Gastrocnemius medialis (tissue), 4 donors: ENCODE measurements around the gene MAPRE2. TPM values are rescaled to one million over a fixed set of nuclear protein-coding genes. Genes with fewer than 3 reads are reported as not detected.

Source experiments
- ATAC-seq, 2 donors: fragments of 150-250 bp; one replicate each; pipeline ENCODE4 v1.9.1; 2016
- DNase-seq, 2 donors: peaks; one replicate each; pipeline ENCODE4 v3.0.0-alpha.2; 2019
- H3K27ac ChIP-seq, 4 donors: fragments of 200-600 bp; sonication (generic); 1 replicate in 1 of 4; 2 replicates in 3 of 4; pipeline ENCODE4 v1.5.1; 2016 to 2018; ENCODE audit warnings: mild to moderate bottlenecking in 2 of 4, moderate library complexity in 1 of 4
- H3K27me3 ChIP-seq, 3 donors: fragments of 200-600 bp; sonication (generic) in 2 of 3; 1 replicate in 1 of 3; 2 replicates in 2 of 3; pipeline versions ENCODE4 v1.5.1 to v1.6.0; 2016 to 2019; ENCODE audit warnings: mild to moderate bottlenecking in 1 of 3, moderate library complexity in 1 of 3
- H3K36me3 ChIP-seq, 2 donors: fragments of 200-600 bp; sonication (generic) in 1 of 2; one replicate each; pipeline ENCODE4 v1.5.1; 2017 to 2018
- H3K4me1 ChIP-seq, 2 donors: fragments of 200-600 bp; sonication (generic) in 1 of 2; one replicate each; pipeline ENCODE4 v1.5.1; 2016 to 2017; ENCODE audit warnings: mild to moderate bottlenecking in 2 of 2
- H3K4me3 ChIP-seq, 4 donors: fragments of 200-600 bp; sonication (generic) in 3 of 4; 1 replicate in 1 of 4; 2 replicates in 3 of 4; pipeline ENCODE4 v1.5.1; 2016 to 2019; ENCODE audit warnings: mild to moderate bottlenecking in 2 of 4
- H3K9me3 ChIP-seq, 3 donors: fragments of 200-600 bp; sonication (generic) in 2 of 3; 1 replicate in 1 of 3; 2 replicates in 2 of 3; pipeline ENCODE4 v1.5.1; 2016 to 2019
- CTCF ChIP-seq, 5 experiments: fragments of 450-650 bp in 3 of 5; fragments of 200-600 bp in 2 of 5; sonication (generic) in 2 of 5; IDR thresholded peaks in 4 of 5; conservative IDR thresholded peaks in 1 of 5; 1 replicate in 4 of 5; 2 replicates in 1 of 5; pipeline ENCODE4 v1.5.1; 2016 to 2019; ENCODE audit warnings: antibody characterized with exemption in 5 of 5, mild to moderate bottlenecking in 3 of 5, moderate library complexity in 3 of 5
- POLR2A ChIP-seq, 2 donors: fragments of 450-650 bp; IDR thresholded peaks; one replicate each; pipeline ENCODE4 v1.6.1; 2017; ENCODE audit warnings: antibody characterized with exemption in 2 of 2, mild to moderate bottlenecking in 2 of 2, moderate library complexity in 2 of 2
- in situ Hi-C, 4 donors: fragments of 200-750 bp; cut with MboI; loops; one replicate each; pipeline versions ENCODE4 v1.15.0 to v1.8.0; 2017; ENCODE audit warnings: low sequenced_read_pairs in 4 of 4
- intact Hi-C: fragments of 100-400 bp; cut with DNase I; formaldehyde crosslinking; loops from one replicate; pipeline ENCODE4 v1.15.1; 2023; ENCODE audit warnings: low total_unique reads
- total RNA-seq, 4 donors: library from RNA; depleted of rRNA; stranded (reverse); fragments of >200 nt; gene quantifications; one replicate each; pipeline versions ENCODE4 v1.1.0 to v1.2.3, GENCODE V29; 2016

MAPRE2 gene
- total RNA-seq, 4 donors from 2014 or later = 21.3 to 46.2 (median 34.4) TPM

- DNase-seq (no peak), ATAC-seq (peak; percentile 40 to 69)
- Histone ChIP-seq H3K9me3 (no peaks in the 10 kb centered on the region), H3K27me3 (no peaks in the 10 kb centered on the region), H3K4me3 (peak overlapping the region in 1 of 4 donors; percentile 2), H3K4me1 (peaks cover 69 to 73% of the 10 kb centered on the region in 2 donors), H3K36me3 (no peaks in the 10 kb centered on the region), H3K27ac (peak overlapping the region; percentile 63 to 90 (median 86))
- in situ Hi-C loops (no loop called here), intact Hi-C loops (no loop called here)
- TF ChIP-seq CTCF (IDR thresholded peaks at IDR 0.05 in 4 of 5, conservative IDR thresholded peaks at IDR 0.05 in 1 of 5) (no peak), POLR2A (IDR thresholded peaks at IDR 0.05) (no peak)
Observed at GRCh38 chr18:35050705-35051195, 9.5 kb downstream of the MAPRE2 start.

GRCh38 chr18:35051641-35052377, 10.6 kb downstream of the MAPRE2 start:
- Histone ChIP-seq H3K4me1 (peaks cover 62 to 75% of the 10 kb centered on the region in 2 donors), H3K4me3 (no peak overlapping the region), H3K27me3 (no peaks in the 10 kb centered on the region), H3K36me3 (no peaks in the 10 kb centered on the region), H3K27ac (peak overlapping the region; percentile 63 to 90 (median 86)), H3K9me3 (no peaks in the 10 kb centered on the region)
- intact Hi-C loops = no loop called here
- DNase-seq (peak; percentile 36), ATAC-seq (peak; percentile 36 to 71)
- in situ Hi-C loops = no loop called here
- TF ChIP-seq POLR2A (IDR thresholded peaks at IDR 0.05) (no peak), CTCF (IDR thresholded peaks at IDR 0.05 in 4 of 5, conservative IDR thresholded peaks at IDR 0.05 in 1 of 5) (no peak)

- peak overlapping the region; percentile 63 to 90 (median 83) for H3K27ac ChIP-seq
- no peaks in the 10 kb centered on the region for H3K36me3 ChIP-seq
- peaks cover 61 to 88% of the 10 kb centered on the region in 2 donors for H3K4me1 ChIP-seq
- ATAC-seq (peak; percentile 19 to 59), DNase-seq (peak; percentile 17 to 45)
- H3K9me3 ChIP-seq = no peaks in the 10 kb centered on the region
- TF ChIP-seq POLR2A (IDR thresholded peaks at IDR 0.05) = no peak
- no peak for TF ChIP-seq CTCF (IDR thresholded peaks at IDR 0.05 in 4 of 5, conservative IDR thresholded peaks at IDR 0.05 in 1 of 5)
- intact Hi-C loops = no loop called here
- H3K4me3 ChIP-seq = no peak overlapping the region
- no peaks in the 10 kb centered on the region for H3K27me3 ChIP-seq
- in situ Hi-C loops = no loop called here
Observed at GRCh38 chr18:35054401-35054800, 13.2 kb downstream of the MAPRE2 start.

GRCh38 chr18:35055105-35055504, 13.9 kb downstream of the MAPRE2 start:
- Histone ChIP-seq H3K9me3 (no peaks in the 10 kb centered on the region), H3K4me3 (no peak overlapping the region), H3K4me1 (peaks cover 60 to 87% of the 10 kb centered on the region in 2 donors), H3K36me3 (no peaks in the 10 kb centered on the region), H3K27ac (peak overlapping the region; percentile 63 to 90 (median 83)), H3K27me3 (no peaks in the 10 kb centered on the region)
- ATAC-seq (no peak), DNase-seq (no peak)
- intact Hi-C loops (no loop called here), in situ Hi-C loops (no loop called here)
- TF ChIP-seq CTCF (IDR thresholded peaks at IDR 0.05 in 4 of 5, conservative IDR thresholded peaks at IDR 0.05 in 1 of 5) = no peak
